ENCODE results near the gene KLHDC9.

KLHDC9 gene

GRCh38 chr1:161098210-161099068 lies at the start of gene KLHDC9:
TSS of gene KLHDC9 (plus strand) at chr1:161098361. CDS start at chr1:161098536, 175 bp downstream.
- H3K9me3 ChIP-seq = no peaks in the 10 kb centered on the region
- no peak for TF ChIP-seq CTCF (IDR thresholded peaks at IDR 0.05)
- H3K4me3 ChIP-seq (ENCODE audit: low read depth in 1 of 2, low read length in 1 of 2) = peak within 1 kb of the TSS; percentile 74 to 75
- peaks cover 12% of the 10 kb centered on the region for H3K36me3 ChIP-seq
- peak within 1 kb of the TSS; percentile 62 for H3K27ac ChIP-seq
- peaks cover 25 to 29% of the 10 kb centered on the region in 2 experiments for H3K4me1 ChIP-seq (ENCODE audit: control insufficient read depth in 1 of 2, insufficient read depth in 1 of 2, low read depth in 1 of 2, low read length in 1 of 2)
- peaks cover 11% of the 10 kb centered on the region for H3K27me3 ChIP-seq

GRCh38 chr1:161048949-161049722 lies 49.0 kb upstream of the KLHDC9 start:
- no peaks in the 10 kb centered on the region for H3K27me3 ChIP-seq
- H3K36me3 ChIP-seq = peaks cover 74% of the 10 kb centered on the region
- no peaks in the 10 kb centered on the region for H3K9me3 ChIP-seq
- no peak for TF ChIP-seq CTCF (IDR thresholded peaks at IDR 0.05)
- H3K4me3 ChIP-seq (ENCODE audit: low read depth in 1 of 2, low read length in 1 of 2) = no peak overlapping the region
- peak overlapping the region; percentile 98 for H3K27ac ChIP-seq
- peaks cover 21 to 26% of the 10 kb centered on the region in 2 experiments for H3K4me1 ChIP-seq (ENCODE audit: control insufficient read depth in 1 of 2, insufficient read depth in 1 of 2, low read depth in 1 of 2, low read length in 1 of 2)

- Histone ChIP-seq H3K27ac (peak overlapping the region; percentile 0), H3K27me3 (no peaks in the 10 kb centered on the region), H3K36me3 (peaks cover 94% of the 10 kb centered on the region), H3K4me1 (ENCODE audit: control insufficient read depth in 1 of 2, insufficient read depth in 1 of 2, low read depth in 1 of 2, low read length in 1 of 2) (peaks cover 11 to 17% of the 10 kb centered on the region in 2 experiments), H3K9me3 (no peaks in the 10 kb centered on the region), H3K4me3 (ENCODE audit: low read depth in 1 of 2, low read length in 1 of 2) (no peak overlapping the region)
- TF ChIP-seq CTCF (IDR thresholded peaks at IDR 0.05) = no peak
Measured at GRCh38 chr1:161051219-161051618, 46.9 kb upstream of the KLHDC9 start.

- Histone ChIP-seq H3K9me3 (no peaks in the 10 kb centered on the region), H3K27ac (peak overlapping the region; percentile 13), H3K4me1 (ENCODE audit: control insufficient read depth in 1 of 2, insufficient read depth in 1 of 2, low read depth in 1 of 2, low read length in 1 of 2) (peaks cover 0 to 6% of the 10 kb centered on the region in 2 experiments), H3K27me3 (no peaks in the 10 kb centered on the region), H3K4me3 (ENCODE audit: low read depth in 1 of 2, low read length in 1 of 2) (no peak overlapping the region), H3K36me3 (peaks cover 99% of the 10 kb centered on the region)
- no peak for TF ChIP-seq CTCF (IDR thresholded peaks at IDR 0.05)
Measured at GRCh38 chr1:161052899-161053298, 45.3 kb upstream of the KLHDC9 start.

GRCh38 chr1:161054232-161054631 lies 43.9 kb upstream of the KLHDC9 start:
- peak overlapping the region; percentile 39 for H3K27ac ChIP-seq
- no peaks in the 10 kb centered on the region for H3K9me3 ChIP-seq
- peaks cover 99% of the 10 kb centered on the region for H3K36me3 ChIP-seq
- H3K27me3 ChIP-seq = no peaks in the 10 kb centered on the region
- TF ChIP-seq CTCF (IDR thresholded peaks at IDR 0.05) = no peak
- H3K4me3 ChIP-seq (ENCODE audit: low read depth in 1 of 2, low read length in 1 of 2) = no peak overlapping the region
- peaks cover 0 to 6% of the 10 kb centered on the region in 2 experiments for H3K4me1 ChIP-seq (ENCODE audit: control insufficient read depth in 1 of 2, insufficient read depth in 1 of 2, low read depth in 1 of 2, low read length in 1 of 2)

All from neutrophil (primary cell).